Measurements from ENCODE around the gene TRIM40. TPM values are rescaled to one million over a fixed set of nuclear protein-coding genes. Genes with fewer than 3 reads are reported as not detected.
A peak's percentile ranks its signal among the peaks of the same experiment; 100 is the strongest.

The TRIM40 gene
- total and polyA plus RNA-seq, 2 of the 13 experiments (the other 11 are each of a cell fraction or from before 2014, with no cell fraction given): 0.58 TPM; not detected in 1

- TF ChIP-seq AFF4 (CRISPR knock-in tag; IDR thresholded peaks at IDR 0.05) (no peak), ZNF407 (CRISPR knock-in tag; IDR thresholded peaks at IDR 0.05; ENCODE audit: not compliant biosample characterization) (peak; percentile 66), ZNF350 (CRISPR knock-in tag; IDR thresholded peaks at IDR 0.05; ENCODE audit: borderline replicate concordance, low read depth) (no peak; the same call in 1 of the 2 replicates), ZBTB7B (CRISPR knock-in tag; IDR thresholded peaks at IDR 0.05) (peak; percentile 89), ZNF296 (CRISPR knock-in tag; conservative IDR thresholded peaks at IDR 0.05) (no peak), MYPOP (CRISPR knock-in tag; IDR thresholded peaks at IDR 0.05) (peak; percentile 51), NFKB2 (CRISPR knock-in tag; IDR thresholded peaks at IDR 0.05; ENCODE audit: borderline replicate concordance) (peak; percentile 58), MLXIP (CRISPR knock-in tag; IDR thresholded peaks at IDR 0.05; ENCODE audit: borderline replicate concordance) (no peak), KDM3A (CRISPR knock-in tag; IDR thresholded peaks at IDR 0.05; ENCODE audit: low read depth) (peak; percentile 73; the same call in 1 of the 2 replicates), ASH2L (IDR thresholded peaks at IDR 0.05; ENCODE audit: insufficient read length, low read depth, low read length) (peak; percentile 56)
These were observed 35.1 kb upstream of the TRIM40 start (continued) for GRCh38 chr6:30100585-30101443.

Measured in HepG2 (cell line).